CD14-positive monocyte (primary cell): ENCODE data around the gene SRA1. TPM values are rescaled to one million over a fixed set of nuclear protein-coding genes. Genes with fewer than 3 reads are reported as not detected.
A peak's percentile ranks its signal among the peaks of the same experiment; 100 is the strongest.

ENCODE experiments used
- DNase-seq, 3 donors: peaks; one replicate each; pipeline ENCODE4 v3.0.0-alpha.2; 2011 to 2022
- H2AFZ ChIP-seq: 2 replicates; pipeline ENCODE4 v1.6.0; 2012; ENCODE audit warnings: mild to moderate bottlenecking, low read depth, low read length, inconsistent platforms; ENCODE audit not compliant: insufficient read depth, poor library complexity, severe bottlenecking
- H3K27ac ChIP-seq, 2 donors: 1 replicate in 1 of 2; 2 replicates in 1 of 2; pipeline ENCODE4 v1.5.1; 2012 to 2013; ENCODE audit warnings: low read length in 2 of 2, control low read depth in 1 of 2, inconsistent platforms in 1 of 2, low read depth in 1 of 2, mild to moderate bottlenecking in 1 of 2
- H3K27me3 ChIP-seq, 2 donors: one replicate each; pipeline versions ENCODE4 v1.6.0 to v1.6.1; 2011 to 2013; ENCODE audit warnings: low read length in 2 of 2; ENCODE audit not compliant: control insufficient read depth in 2 of 2, insufficient read depth in 2 of 2
- H3K36me3 ChIP-seq, 2 donors: replicated peaks in 1 of 2; 1 replicate in 1 of 2; 2 replicates in 1 of 2; pipeline versions ENCODE4 v1.5.1 to v1.6.1; 2012 to 2013; ENCODE audit warnings: low read length in 2 of 2, control low read depth in 1 of 2, inconsistent platforms in 1 of 2, mild to moderate bottlenecking in 1 of 2; ENCODE audit not compliant: insufficient read depth in 2 of 2, control insufficient read depth in 1 of 2
- H3K4me1 ChIP-seq, 2 donors: 1 replicate in 1 of 2; 2 replicates in 1 of 2; pipeline versions ENCODE4 v1.5.1 to v1.6.1; 2012 to 2013; ENCODE audit warnings: low read length in 2 of 2, control low read depth in 1 of 2, inconsistent platforms in 1 of 2, mild to moderate bottlenecking in 1 of 2, moderate library complexity in 1 of 2; ENCODE audit not compliant: insufficient read depth in 2 of 2, control insufficient read depth in 1 of 2
- H3K4me2 ChIP-seq: replicated peaks from 2 replicates; pipeline ENCODE3; 2012; ENCODE audit warnings: low read length, moderate library complexity, mild to moderate bottlenecking; ENCODE audit not compliant: poor library complexity, severe bottlenecking; ENCODE audit errors: extremely low read depth
- H3K4me3 ChIP-seq, 3 experiments: fragments of 200-600 bp in 1 of 3; sonication (generic) in 1 of 3; replicated peaks in 1 of 3; 1 replicate in 2 of 3; 2 replicates in 1 of 3; pipeline ENCODE4 v1.5.1; 2011 to 2013; ENCODE audit warnings: low read length in 3 of 3, mild to moderate bottlenecking in 3 of 3, control low read depth in 2 of 3, low read depth in 2 of 3, inconsistent platforms in 1 of 3, moderate library complexity in 1 of 3
- H3K79me2 ChIP-seq: 2 replicates; pipeline ENCODE4 v1.6.0; 2012; ENCODE audit warnings: mild to moderate bottlenecking, control low read depth, inconsistent platforms, low read length, moderate library complexity; ENCODE audit not compliant: insufficient read depth
- H3K9ac ChIP-seq: 2 replicates; pipeline ENCODE4 v1.6.0; 2017; ENCODE audit warnings: low read length, mild to moderate bottlenecking; ENCODE audit not compliant: insufficient read depth, poor library complexity, severe bottlenecking
- H3K9me3 ChIP-seq, 2 donors: replicated peaks in 1 of 2; 1 replicate in 1 of 2; 2 replicates in 1 of 2; pipeline versions ENCODE4 v1.5.1 to v1.6.1; 2012 to 2013; ENCODE audit warnings: low read length in 2 of 2, control low read depth in 1 of 2; ENCODE audit not compliant: control insufficient read depth in 1 of 2, insufficient read depth in 1 of 2
- H4K20me1 ChIP-seq: 2 replicates; pipeline ENCODE4 v1.6.0; 2012; ENCODE audit warnings: mild to moderate bottlenecking, low read length, control low read depth, moderate library complexity; ENCODE audit not compliant: insufficient read depth
- H3K27ac Mint-ChIP-seq, 7 donors: one replicate each; pipeline ENCODE4 v1.8.0; 2020; ENCODE audit warnings: mild to moderate bottlenecking in 7 of 7, mixed read lengths in 7 of 7, moderate library complexity in 6 of 7, inconsistent platforms in 2 of 7
- H3K27me3 Mint-ChIP-seq, 3 donors: one replicate each; pipeline ENCODE4 v1.8.0; 2021 to 2022; ENCODE audit warnings: low read depth in 3 of 3, mild to moderate bottlenecking in 3 of 3, mixed read lengths in 3 of 3, moderate library complexity in 3 of 3, inconsistent platforms in 1 of 3
- H3K36me3 Mint-ChIP-seq, 2 donors: one replicate each; pipeline ENCODE4 v1.8.0; 2020; ENCODE audit warnings: mixed read lengths in 2 of 2, inconsistent platforms in 1 of 2, mild to moderate bottlenecking in 1 of 2
- H3K4me1 Mint-ChIP-seq: one replicate; pipeline ENCODE4 v1.8.0; 2020; ENCODE audit warnings: mild to moderate bottlenecking, mixed read lengths
- H3K4me3 Mint-ChIP-seq, 2 donors: one replicate each; pipeline ENCODE4 v1.8.0; 2020; ENCODE audit warnings: mild to moderate bottlenecking in 2 of 2, mixed read lengths in 2 of 2, moderate library complexity in 1 of 2
- H3K9me3 Mint-ChIP-seq, 7 donors: one replicate each; pipeline ENCODE4 v1.8.0; 2020 to 2022; ENCODE audit warnings: mixed read lengths in 7 of 7, mild to moderate bottlenecking in 6 of 7, moderate library complexity in 6 of 7, inconsistent platforms in 2 of 7
- WGBS: methylation state at CpG from one replicate; pipeline ENCODE4 v1.1.5; 2013; ENCODE audit warnings: missing lambda C conversion rate; ENCODE audit not compliant: insufficient coverage; 5-methylcytosine and 5-hydroxymethylcytosine counted together
- intact Hi-C, 2 donors: fragments of 100-400 bp; cut with micrococcal nuclease; formaldehyde crosslinking; loops; one replicate each; pipeline versions ENCODE4 v1.15.0 to v1.15.1; 2023
- polyA plus RNA-seq, 3 donors: library from polyadenylated mRNA; depleted of rRNA in 1 of 3; unstranded in 2 of 3; stranded (reverse) in 1 of 3; fragments of 300-500 nt in 2 of 3; fragments of >200 nt in 1 of 3; fragmentation: Illumina TruSeq in 2 of 3; gene quantifications; 1 replicate in 2 of 3; 2 replicates in 1 of 3; pipeline ENCODE4 v1.2.3, GENCODE V29; 2012 to 2021
- TF ChIP-seq, protein P1 (sequence below): fragments of 200-600 bp; IDR thresholded peaks from one replicate; pipeline ENCODE4 v1.8.0; 2022; ENCODE audit warnings: antibody characterized with exemption, mild to moderate bottlenecking

SRA1 gene
- polyA plus RNA-seq, 3 donors, result 72.4 to 97.2 (median 80.8) TPM

DNA sequence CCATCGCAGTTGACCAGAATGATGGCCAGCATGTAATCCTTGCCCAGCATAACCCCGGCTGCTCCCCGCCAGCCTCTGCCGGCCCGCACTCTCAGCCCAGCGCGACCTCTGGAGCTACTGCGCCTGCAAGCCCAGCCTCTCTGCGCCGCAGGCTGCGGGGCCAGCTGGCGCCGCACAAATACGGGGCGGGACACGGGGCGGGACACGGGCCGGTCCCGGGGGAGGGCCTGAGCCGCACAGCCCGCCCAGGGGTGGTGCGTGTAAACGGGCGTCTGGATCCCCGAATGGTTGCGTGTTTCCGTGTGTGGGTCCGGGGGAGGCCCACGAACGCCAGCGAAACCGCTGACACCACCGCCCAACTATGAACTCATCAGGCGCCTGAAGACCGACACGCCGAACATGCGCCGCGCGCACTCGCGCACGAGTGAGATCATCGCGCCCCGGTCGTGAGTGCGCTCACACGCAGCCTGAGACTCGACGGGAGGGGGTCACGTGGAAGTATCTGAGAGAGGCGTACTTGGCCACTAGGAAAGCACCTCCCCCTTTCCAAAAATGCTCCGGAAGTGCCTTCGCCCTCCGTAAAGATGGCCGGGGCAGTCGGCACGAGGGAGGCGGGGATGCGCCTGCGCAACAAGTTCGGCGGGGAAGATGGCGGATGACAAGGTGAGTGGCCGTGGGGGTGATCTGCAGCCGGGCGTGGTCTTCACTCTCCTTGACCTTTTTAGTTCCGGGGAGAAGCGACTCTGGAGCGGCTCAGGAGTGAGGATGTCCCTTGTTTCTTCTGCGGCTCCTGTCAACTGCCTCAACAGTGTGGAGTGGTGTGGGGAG lies 7.1 kb upstream of the SRA1 start, which contains the start of the genes APBB3 and SLC35A4:
TSS of gene APBB3 (minus strand) at position 403 of the 828 bp plus-strand sequence. CDS start at position 50, 353 bp downstream.
TSS of gene SLC35A4 (plus strand) at position 633 of the 828 bp plus-strand sequence. CDS start 2,342 bp downstream, outside the sequence.
- under 1% methylated on average over 37 of the region's 74 CpGs for WGBS
- H3K27me3 Mint-ChIP-seq, result peaks cover 0 to 2% (median 2%) of the 10 kb centered on the region in 3 donors
- intact Hi-C loops, result loop anchor here (5.0 to 10.0 kb wide), 2 partner anchors 83 to 150 kb away; partner anchors contain the start of genes IK (in 1 of the 2) and NDUFA2 (in 1 of the 2)
- H3K9me3 Mint-ChIP-seq, result peaks cover 0 to 2% (median 0%) of the 10 kb centered on the region in 7 donors
- peak within 1 kb of the TSS; percentile 92 for H3K27ac ChIP-seq
- H3K36me3 ChIP-seq, result peaks cover 29 to 47% of the 10 kb centered on the region in 2 donors
- peak within 1 kb of the TSS; percentile 97 to 99 (median 98) for H3K27ac Mint-ChIP-seq
- H3K36me3 Mint-ChIP-seq, result peaks cover 51 to 63% of the 10 kb centered on the region in 2 donors
- peak; percentile 99 to 100 (median 100) for DNase-seq
- no peaks in the 10 kb centered on the region for H3K27me3 ChIP-seq
- peak within 1 kb of the TSS; percentile 78 for H3K9ac ChIP-seq
- peak within 1 kb of the TSS; percentile 77 to 87 (median 83) for H3K4me3 ChIP-seq
- H3K4me3 Mint-ChIP-seq, result peak within 1 kb of the TSS; percentile 91 to 98
- peaks cover 58% of the 10 kb centered on the region for H3K4me1 Mint-ChIP-seq
- peaks cover 17% of the 10 kb centered on the region for H4K20me1 ChIP-seq
- peaks cover 40% of the 10 kb centered on the region for H3K79me2 ChIP-seq
- H3K4me2 ChIP-seq, result peak within 1 kb of the TSS; percentile 82
- H3K4me1 ChIP-seq, result peaks cover 33 to 65% of the 10 kb centered on the region in 2 donors
- TF ChIP-seq, protein P1, sequence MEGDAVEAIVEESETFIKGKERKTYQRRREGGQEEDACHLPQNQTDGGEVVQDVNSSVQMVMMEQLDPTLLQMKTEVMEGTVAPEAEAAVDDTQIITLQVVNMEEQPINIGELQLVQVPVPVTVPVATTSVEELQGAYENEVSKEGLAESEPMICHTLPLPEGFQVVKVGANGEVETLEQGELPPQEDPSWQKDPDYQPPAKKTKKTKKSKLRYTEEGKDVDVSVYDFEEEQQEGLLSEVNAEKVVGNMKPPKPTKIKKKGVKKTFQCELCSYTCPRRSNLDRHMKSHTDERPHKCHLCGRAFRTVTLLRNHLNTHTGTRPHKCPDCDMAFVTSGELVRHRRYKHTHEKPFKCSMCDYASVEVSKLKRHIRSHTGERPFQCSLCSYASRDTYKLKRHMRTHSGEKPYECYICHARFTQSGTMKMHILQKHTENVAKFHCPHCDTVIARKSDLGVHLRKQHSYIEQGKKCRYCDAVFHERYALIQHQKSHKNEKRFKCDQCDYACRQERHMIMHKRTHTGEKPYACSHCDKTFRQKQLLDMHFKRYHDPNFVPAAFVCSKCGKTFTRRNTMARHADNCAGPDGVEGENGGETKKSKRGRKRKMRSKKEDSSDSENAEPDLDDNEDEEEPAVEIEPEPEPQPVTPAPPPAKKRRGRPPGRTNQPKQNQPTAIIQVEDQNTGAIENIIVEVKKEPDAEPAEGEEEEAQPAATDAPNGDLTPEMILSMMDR, result no peak
- H2AFZ ChIP-seq, result peak within 1 kb of the TSS; percentile 69
- no peaks in the 10 kb centered on the region for H3K9me3 ChIP-seq

DNA sequence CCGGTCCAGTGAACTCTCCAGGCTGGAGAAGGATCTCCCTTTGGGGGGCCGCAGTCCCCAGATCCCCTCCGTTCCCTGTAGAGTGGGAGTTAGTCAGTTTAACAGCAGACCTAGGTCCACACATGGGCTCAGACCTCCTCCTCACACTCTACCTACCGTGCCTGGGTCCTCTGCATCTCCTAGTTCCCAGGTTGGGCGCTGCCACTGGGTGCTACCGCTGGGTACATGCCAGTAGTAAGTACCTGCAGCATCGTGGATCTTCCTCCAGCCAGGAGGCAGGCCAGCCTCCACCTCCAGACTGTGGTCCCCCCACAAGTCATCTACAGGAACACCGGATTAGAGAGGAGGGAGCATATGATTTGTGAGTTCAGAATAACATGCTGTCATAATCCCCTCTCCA lies 6.3 kb upstream of the SRA1 start:
- peaks cover 54 to 63% of the 10 kb centered on the region in 2 donors for H3K36me3 Mint-ChIP-seq
- peak overlapping the region; percentile 92 for H3K27ac ChIP-seq
- H3K4me3 Mint-ChIP-seq, result peak overlapping the region; percentile 91 to 98
- no peaks in the 10 kb centered on the region for H3K9me3 ChIP-seq
- H3K27me3 Mint-ChIP-seq, result peaks cover 0 to 2% (median 2%) of the 10 kb centered on the region in 3 donors
- no peaks in the 10 kb centered on the region for H3K27me3 ChIP-seq
- H3K9ac ChIP-seq, result peak overlapping the region; percentile 78
- peak overlapping the region; percentile 97 to 99 (median 98) for H3K27ac Mint-ChIP-seq
- H4K20me1 ChIP-seq, result peaks cover 17% of the 10 kb centered on the region
- peaks cover 0 to 2% (median 0%) of the 10 kb centered on the region in 7 donors for H3K9me3 Mint-ChIP-seq
- no peak overlapping the region for H2AFZ ChIP-seq
- peak overlapping the region; percentile 77 to 87 (median 83) for H3K4me3 ChIP-seq
- peaks cover 40% of the 10 kb centered on the region for H3K79me2 ChIP-seq
- H3K4me1 ChIP-seq, result peaks cover 25 to 58% of the 10 kb centered on the region in 2 donors
- peaks cover 54% of the 10 kb centered on the region for H3K4me1 Mint-ChIP-seq
- H3K36me3 ChIP-seq, result peaks cover 29 to 49% of the 10 kb centered on the region in 2 donors
- peak overlapping the region; percentile 82 for H3K4me2 ChIP-seq
- DNase-seq, result no peak
- 67% methylated on average over 4 of the region's 8 CpGs for WGBS
- TF ChIP-seq, protein P1, result no peak
- intact Hi-C loops, result loop anchor here (5.0 to 10.0 kb wide), 2 partner anchors 84 to 151 kb away; partner anchors contain the start of genes IK (in 1 of the 2) and NDUFA2 (in 1 of the 2)
